ENCODE data around the gene PHLDB2. TPM values are rescaled to one million over a fixed set of nuclear protein-coding genes. Genes with fewer than 3 reads are reported as not detected.

The PHLDB2 gene
- total RNA-seq, 1 donor from 2014 or later = 57.2 TPM

DNA sequence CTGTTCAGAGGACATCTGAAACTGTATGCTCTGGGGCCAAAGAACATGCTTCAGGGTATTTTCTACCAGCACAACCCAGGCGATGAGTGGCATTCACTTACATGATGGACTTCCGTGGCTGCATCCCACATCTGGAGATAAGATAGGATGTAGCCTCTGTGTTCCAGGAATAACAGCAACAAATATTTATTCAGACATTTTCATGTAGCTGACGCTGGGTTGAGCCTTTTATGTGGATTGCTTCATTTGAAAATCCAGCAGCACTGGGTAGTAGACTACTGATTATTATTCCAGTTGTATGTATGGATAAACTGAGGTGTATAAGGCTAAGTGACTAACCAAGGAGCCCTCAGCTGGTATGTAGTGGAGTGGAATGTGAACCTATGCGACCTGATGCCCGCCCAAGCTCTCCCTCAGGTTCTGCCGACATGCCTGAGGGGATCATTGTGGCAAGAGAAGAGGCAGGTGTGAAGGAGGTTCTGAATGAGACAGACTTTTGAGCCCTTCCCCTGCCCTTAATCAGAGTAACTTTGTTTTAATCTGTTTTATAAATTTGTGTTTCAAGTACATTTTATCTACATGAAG lies 93.9 kb downstream of the PHLDB2 start:
- TF ChIP-seq, protein P1, sequence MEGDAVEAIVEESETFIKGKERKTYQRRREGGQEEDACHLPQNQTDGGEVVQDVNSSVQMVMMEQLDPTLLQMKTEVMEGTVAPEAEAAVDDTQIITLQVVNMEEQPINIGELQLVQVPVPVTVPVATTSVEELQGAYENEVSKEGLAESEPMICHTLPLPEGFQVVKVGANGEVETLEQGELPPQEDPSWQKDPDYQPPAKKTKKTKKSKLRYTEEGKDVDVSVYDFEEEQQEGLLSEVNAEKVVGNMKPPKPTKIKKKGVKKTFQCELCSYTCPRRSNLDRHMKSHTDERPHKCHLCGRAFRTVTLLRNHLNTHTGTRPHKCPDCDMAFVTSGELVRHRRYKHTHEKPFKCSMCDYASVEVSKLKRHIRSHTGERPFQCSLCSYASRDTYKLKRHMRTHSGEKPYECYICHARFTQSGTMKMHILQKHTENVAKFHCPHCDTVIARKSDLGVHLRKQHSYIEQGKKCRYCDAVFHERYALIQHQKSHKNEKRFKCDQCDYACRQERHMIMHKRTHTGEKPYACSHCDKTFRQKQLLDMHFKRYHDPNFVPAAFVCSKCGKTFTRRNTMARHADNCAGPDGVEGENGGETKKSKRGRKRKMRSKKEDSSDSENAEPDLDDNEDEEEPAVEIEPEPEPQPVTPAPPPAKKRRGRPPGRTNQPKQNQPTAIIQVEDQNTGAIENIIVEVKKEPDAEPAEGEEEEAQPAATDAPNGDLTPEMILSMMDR (IDR thresholded peaks at IDR 0.05; ENCODE audit: insufficient read depth, low read length, poor library complexity, severe bottlenecking) = no peak
- DNase-seq (ENCODE audit: low read depth) = no peak
- Histone ChIP-seq H3K4me3 (ENCODE audit: low read depth, low read length) (no peak overlapping the region), H3K27me3 (ENCODE audit: control insufficient read depth, insufficient read depth, low read length) (no peaks in the 10 kb centered on the region), H3K36me3 (ENCODE audit: control insufficient read depth, insufficient read depth, low read length) (peaks cover 2% of the 10 kb centered on the region)

DNA sequence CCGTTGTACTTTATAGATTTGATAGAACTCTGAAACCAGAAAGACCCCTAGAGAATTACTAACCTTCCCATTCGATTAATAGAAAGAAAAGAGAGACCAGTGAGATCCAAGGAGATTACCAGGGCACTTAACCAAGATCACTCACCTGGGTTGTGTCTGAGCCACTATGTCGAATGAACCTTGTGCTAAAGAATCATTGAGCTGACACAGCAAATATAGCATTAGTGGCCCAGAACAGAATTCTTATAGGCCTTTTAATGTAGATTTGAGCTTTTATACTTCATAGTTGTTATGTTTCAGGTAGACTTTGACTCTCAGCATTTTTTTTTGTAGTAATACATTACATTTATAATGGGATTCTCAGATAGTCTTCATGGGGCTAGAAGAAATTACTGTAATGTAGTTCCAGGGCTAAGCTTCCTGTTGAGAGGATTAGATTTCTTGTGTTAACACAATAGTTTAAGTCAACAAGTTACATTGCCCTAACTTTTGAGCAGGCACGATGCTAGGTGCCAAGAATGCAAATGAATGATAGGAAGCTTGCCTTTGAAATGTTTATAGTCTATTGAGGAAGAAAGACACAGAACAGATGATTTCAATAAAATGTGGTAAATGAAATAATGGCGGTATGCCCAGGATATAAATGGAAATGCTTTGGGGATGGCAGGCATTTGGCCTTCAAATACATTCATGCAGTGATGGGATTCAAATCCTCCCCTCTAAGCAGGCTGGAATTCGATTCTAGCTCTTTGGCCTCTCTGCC lies 95.3 kb downstream of the PHLDB2 start:
- DNase-seq (ENCODE audit: low read depth) = no peak
- Histone ChIP-seq H3K27me3 (ENCODE audit: control insufficient read depth, insufficient read depth, low read length) (no peaks in the 10 kb centered on the region), H3K4me3 (ENCODE audit: low read depth, low read length) (no peak overlapping the region), H3K36me3 (ENCODE audit: control insufficient read depth, insufficient read depth, low read length) (peaks cover 2% of the 10 kb centered on the region)
- TF ChIP-seq, protein P1 (IDR thresholded peaks at IDR 0.05; ENCODE audit: insufficient read depth, low read length, poor library complexity, severe bottlenecking) = no peak

DNA sequence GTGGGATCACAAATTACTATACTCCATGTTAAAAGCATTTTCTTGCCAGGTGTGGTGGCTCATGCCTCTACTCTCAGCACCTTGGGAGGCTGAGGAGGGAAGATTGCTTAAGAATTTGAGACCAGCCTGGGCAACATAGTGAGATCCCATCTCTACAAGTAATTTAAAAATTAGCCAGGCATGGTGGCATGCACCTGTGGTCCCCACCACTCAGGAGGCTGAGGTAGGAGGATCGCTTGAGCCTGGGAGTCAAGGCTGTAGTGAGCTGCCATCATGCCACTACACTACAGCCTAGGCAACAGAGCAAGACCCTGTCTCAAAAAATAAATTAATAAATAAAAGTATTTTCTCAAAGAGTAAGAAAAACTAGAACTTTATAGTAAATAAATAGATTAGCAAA lies 96.8 kb downstream of the PHLDB2 start:
- peaks cover 2% of the 10 kb centered on the region for H3K36me3 ChIP-seq (ENCODE audit: control insufficient read depth, insufficient read depth, low read length)
- H3K27me3 ChIP-seq (ENCODE audit: control insufficient read depth, insufficient read depth, low read length) = no peaks in the 10 kb centered on the region
- no peak overlapping the region for H3K4me3 ChIP-seq (ENCODE audit: low read depth, low read length)
- DNase-seq (ENCODE audit: low read depth) = no peak
- TF ChIP-seq, protein P1 (IDR thresholded peaks at IDR 0.05; ENCODE audit: insufficient read depth, low read length, poor library complexity, severe bottlenecking) = no peak

DNA sequence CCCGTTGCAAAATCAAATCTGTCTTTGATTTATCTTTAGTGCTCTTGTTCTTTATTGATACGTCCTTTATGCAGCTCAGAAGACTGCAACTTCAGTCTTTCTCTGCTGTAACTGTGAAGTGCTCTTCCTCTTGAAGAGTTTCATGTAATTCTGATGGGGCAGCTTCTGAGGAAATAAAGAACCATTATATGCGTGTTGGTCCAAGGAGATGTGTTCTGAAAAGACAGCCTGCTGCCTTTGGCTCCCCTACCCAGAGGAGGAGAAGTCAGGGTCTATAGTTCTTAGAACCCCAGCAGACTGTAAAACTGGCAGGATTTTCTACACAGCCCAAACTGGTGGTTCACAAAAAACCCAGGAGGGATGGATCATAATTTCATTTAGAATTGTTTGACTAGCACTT lies 97.4 kb downstream of the PHLDB2 start:
- no peak overlapping the region for H3K4me3 ChIP-seq (ENCODE audit: low read depth, low read length)
- H3K36me3 ChIP-seq (ENCODE audit: control insufficient read depth, insufficient read depth, low read length) = peaks cover 2% of the 10 kb centered on the region
- TF ChIP-seq, protein P1 (IDR thresholded peaks at IDR 0.05; ENCODE audit: insufficient read depth, low read length, poor library complexity, severe bottlenecking) = no peak
- no peaks in the 10 kb centered on the region for H3K27me3 ChIP-seq (ENCODE audit: control insufficient read depth, insufficient read depth, low read length)
- DNase-seq (ENCODE audit: low read depth) = no peak

DNA sequence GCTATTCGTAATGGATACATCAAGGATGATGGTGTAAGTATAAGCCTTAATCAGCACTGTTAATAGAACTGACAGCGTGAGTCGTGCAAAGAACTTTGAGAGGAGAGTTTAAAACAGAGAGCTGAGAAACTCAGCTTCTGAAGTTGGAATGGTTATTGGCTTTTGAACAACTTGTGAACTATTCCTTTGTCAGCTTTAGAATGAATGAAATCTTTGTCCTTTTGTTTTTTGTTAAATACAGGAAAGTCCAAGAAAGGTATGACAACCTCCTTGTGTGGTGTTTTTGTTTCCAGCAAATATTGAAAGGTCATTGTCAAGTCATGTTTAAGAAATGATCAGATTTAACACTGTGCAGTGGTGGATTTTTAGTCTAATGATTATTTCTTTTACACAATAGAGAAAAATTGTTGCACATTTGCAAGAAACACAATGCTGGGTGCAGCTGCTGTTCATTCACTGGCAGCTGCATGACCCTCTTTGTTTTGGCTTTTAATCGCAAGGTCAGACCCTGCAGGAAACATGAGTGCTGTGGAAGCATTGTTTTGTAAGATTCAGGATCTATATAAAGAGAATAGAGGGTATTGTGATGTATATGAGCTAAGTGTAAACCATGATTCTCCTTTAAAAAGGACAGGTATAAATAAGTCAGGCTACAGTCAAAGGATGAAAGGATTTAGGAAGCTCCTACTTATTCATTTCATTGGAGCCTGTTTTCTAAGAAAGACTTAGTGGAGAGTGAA lies 98.1 kb downstream of the PHLDB2 start:
- H3K27me3 ChIP-seq (ENCODE audit: control insufficient read depth, insufficient read depth, low read length) = no peaks in the 10 kb centered on the region
- H3K36me3 ChIP-seq (ENCODE audit: control insufficient read depth, insufficient read depth, low read length) = peaks cover 2% of the 10 kb centered on the region
- DNase-seq (ENCODE audit: low read depth) = no peak
- H3K4me3 ChIP-seq (ENCODE audit: low read depth, low read length) = no peak overlapping the region
- TF ChIP-seq, protein P1 (IDR thresholded peaks at IDR 0.05; ENCODE audit: insufficient read depth, low read length, poor library complexity, severe bottlenecking) = no peak
